ENCODE data around the gene GARNL3.

Gene GARNL3

GRCh38 chr9:127277770-127278169, 13.2 kb downstream of the GARNL3 start:
- no peak for DNase-seq (ENCODE audit: low read depth)
- TF ChIP-seq, protein P1, sequence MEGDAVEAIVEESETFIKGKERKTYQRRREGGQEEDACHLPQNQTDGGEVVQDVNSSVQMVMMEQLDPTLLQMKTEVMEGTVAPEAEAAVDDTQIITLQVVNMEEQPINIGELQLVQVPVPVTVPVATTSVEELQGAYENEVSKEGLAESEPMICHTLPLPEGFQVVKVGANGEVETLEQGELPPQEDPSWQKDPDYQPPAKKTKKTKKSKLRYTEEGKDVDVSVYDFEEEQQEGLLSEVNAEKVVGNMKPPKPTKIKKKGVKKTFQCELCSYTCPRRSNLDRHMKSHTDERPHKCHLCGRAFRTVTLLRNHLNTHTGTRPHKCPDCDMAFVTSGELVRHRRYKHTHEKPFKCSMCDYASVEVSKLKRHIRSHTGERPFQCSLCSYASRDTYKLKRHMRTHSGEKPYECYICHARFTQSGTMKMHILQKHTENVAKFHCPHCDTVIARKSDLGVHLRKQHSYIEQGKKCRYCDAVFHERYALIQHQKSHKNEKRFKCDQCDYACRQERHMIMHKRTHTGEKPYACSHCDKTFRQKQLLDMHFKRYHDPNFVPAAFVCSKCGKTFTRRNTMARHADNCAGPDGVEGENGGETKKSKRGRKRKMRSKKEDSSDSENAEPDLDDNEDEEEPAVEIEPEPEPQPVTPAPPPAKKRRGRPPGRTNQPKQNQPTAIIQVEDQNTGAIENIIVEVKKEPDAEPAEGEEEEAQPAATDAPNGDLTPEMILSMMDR (IDR thresholded peaks at IDR 0.05; ENCODE audit: insufficient read depth, low read depth, low read length, missing control alignments): no peak
- H3K4me3 ChIP-seq (ENCODE audit: low read length): no peak overlapping the region

DNA sequence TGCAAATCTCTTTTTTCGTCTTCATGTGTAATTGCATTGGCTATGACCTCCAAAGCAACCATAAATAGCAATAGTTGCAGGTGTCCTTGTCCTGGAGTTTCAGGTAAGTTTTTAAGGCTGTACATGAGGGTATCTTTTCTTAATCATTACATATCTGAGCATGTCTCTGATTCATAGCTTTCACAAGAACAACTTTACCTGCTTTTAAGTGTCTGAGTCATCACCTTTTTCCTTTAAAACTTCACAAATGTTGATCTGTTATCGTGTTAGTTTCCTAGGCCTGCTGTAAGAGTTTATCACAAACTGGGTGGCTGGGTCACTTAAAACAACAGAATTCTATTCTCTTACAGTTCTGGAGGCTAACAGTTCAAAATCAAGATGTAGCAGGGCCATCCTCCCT, 13.8 kb downstream of the GARNL3 start:
- DNase-seq (ENCODE audit: low read depth): peak; percentile 84
- TF ChIP-seq, protein P1 (IDR thresholded peaks at IDR 0.05; ENCODE audit: insufficient read depth, low read depth, low read length, missing control alignments): no peak

GRCh38 chr9:127279717-127280285, 15.2 kb downstream of the GARNL3 start:
- DNase-seq (ENCODE audit: low read depth): no peak
- TF ChIP-seq, protein P1 (IDR thresholded peaks at IDR 0.05; ENCODE audit: insufficient read depth, low read depth, low read length, missing control alignments): no peak
- H3K4me3 ChIP-seq (ENCODE audit: low read length): no peak overlapping the region

More for the DNA sequence above, 13.8 kb downstream of the GARNL3 start:
- H3K4me3 ChIP-seq (ENCODE audit: low read length): no peak overlapping the region

DNA sequence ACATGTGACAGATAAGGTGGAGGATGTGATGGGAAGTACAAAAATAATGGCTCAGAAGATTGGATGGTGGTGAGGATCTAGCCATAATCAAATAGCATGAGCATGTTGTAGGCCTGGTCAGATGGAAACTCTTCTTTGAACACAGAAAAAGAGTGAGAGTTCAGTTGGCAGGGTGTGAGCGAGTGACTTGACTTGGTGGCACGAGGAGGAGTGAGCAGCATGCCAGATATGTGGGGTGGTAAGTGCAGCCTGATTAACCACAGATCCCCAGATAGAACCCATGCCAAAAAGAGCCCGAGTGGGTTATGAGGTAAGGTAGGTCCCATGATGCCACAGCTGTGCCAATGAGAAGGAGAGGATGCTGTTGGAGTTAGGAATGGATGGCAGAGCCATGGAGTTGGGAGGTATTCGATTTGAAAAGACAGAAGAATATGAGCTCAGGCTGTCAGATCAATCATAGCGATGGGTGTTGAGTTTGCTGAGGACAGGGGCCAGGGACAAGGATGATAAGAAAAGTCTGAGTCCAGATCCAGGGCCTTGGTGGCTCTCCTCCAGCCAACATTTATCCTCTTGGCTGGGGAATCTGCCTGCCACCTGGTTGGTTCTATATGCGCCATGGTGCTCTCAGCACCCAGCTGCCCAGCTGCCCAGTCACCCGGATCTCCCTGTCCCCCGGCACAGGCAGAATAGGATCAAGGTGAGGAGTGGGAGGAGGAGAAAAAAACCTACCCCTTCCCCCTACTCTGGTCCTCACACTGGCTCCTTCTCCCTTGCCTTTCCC, 16.5 kb downstream of the GARNL3 start:
- no peak overlapping the region for H3K4me3 ChIP-seq (ENCODE audit: low read length)
- TF ChIP-seq, protein P1 (IDR thresholded peaks at IDR 0.05; ENCODE audit: insufficient read depth, low read depth, low read length, missing control alignments): no peak
- no peak for DNase-seq (ENCODE audit: low read depth)

DNA sequence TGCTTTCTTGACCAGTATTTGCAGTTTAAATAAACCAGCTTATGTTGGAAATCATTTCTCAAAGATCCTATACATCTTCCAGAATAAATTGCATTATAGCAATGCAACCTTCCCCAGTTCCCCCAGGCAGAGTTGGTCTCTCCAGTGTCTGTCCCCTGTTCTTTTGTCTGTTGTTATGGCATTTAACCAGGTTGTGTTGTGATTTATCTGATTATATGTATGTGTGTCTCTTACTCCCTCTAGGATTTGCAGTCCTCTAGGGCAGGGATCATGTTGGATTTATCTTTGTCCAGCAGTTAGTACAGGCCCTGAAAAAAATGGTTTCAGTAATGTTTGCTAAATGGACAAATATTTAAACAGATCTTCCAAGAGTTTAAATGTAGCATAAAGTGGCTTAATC, 17.3 kb downstream of the GARNL3 start:
- DNase-seq (ENCODE audit: low read depth): no peak
- no peak overlapping the region for H3K4me3 ChIP-seq (ENCODE audit: low read length)

DNA sequence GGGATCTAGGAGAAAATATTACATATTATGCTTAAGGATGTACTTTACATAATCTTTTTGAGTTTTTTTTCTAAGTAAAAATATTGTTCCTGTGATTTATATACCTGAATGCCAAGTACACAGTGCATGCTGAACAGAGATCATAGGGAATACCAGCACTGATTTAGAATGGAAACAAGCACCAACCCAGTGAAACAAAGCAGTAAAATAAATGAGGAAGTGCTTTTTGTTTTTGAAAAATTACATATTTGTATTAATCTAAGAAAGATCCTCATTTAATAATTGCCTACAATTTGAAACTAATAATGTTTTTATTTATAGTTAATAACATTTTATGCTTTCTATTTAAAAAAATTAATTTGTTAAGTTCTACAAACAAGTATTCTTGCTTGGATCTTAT, 18.0 kb downstream of the GARNL3 start:
- TF ChIP-seq, protein P1 (IDR thresholded peaks at IDR 0.05; ENCODE audit: insufficient read depth, low read depth, low read length, missing control alignments): no peak

More for the DNA sequence above, 17.3 kb downstream of the GARNL3 start:
- TF ChIP-seq, protein P1 (IDR thresholded peaks at IDR 0.05; ENCODE audit: insufficient read depth, low read depth, low read length, missing control alignments): no peak

More for the DNA sequence above, 18.0 kb downstream of the GARNL3 start:
- no peak overlapping the region for H3K4me3 ChIP-seq (ENCODE audit: low read length)
- DNase-seq (ENCODE audit: low read depth): no peak

Data from epithelial cell of esophagus (primary cell).